HL-60 (cell line): Measurements from ENCODE around the gene STAB2.
A peak's percentile ranks its signal among the peaks of the same experiment; 100 is the strongest.

Experiments used
- CTCF ChIP-seq: IDR thresholded peaks from one replicate; pipeline ENCODE4 v1.5.1; 2011; ENCODE audit warnings: low read length, control low read depth, inconsistent platforms; ENCODE audit not compliant: insufficient read depth
- GABPA ChIP-seq: IDR thresholded peaks from 2 replicates; pipeline ENCODE4 v1.6.1; 2012; ENCODE audit warnings: low read depth
- POLR2AphosphoS5 ChIP-seq: IDR thresholded peaks from 2 replicates; pipeline ENCODE4 v1.6.1; 2012; ENCODE audit warnings: low read depth
- REST ChIP-seq: IDR thresholded peaks from 2 replicates; pipeline ENCODE4 v1.6.1; 2012; ENCODE audit warnings: low read depth; ENCODE audit not compliant: insufficient replicate concordance
- SPI1 ChIP-seq: IDR thresholded peaks from 2 replicates; pipeline ENCODE4 v1.6.1; 2012; ENCODE audit warnings: low read depth, mild to moderate bottlenecking, borderline replicate concordance

- TF ChIP-seq CTCF, result peak; percentile 71
- no peak for TF ChIP-seq REST
- TF ChIP-seq POLR2AphosphoS5, result no peak
- TF ChIP-seq GABPA, result no peak
- no peak for TF ChIP-seq SPI1
Measured at GRCh38 chr12:103548622-103549601, 38.2 kb upstream of the STAB2 start.
